GM12873 (cell line): ENCODE data around the gene ADAM22.

ENCODE experiments used
- TF ChIP-seq, protein P1 (sequence below): IDR thresholded peaks from 2 replicates; pipeline ENCODE4 v1.5.1; 2012; ENCODE audit warnings: low read depth, mild to moderate bottlenecking, moderate library complexity, low read length, control low read depth; ENCODE audit not compliant: insufficient read depth; ENCODE audit errors: missing control alignments

ADAM22 gene

DNA sequence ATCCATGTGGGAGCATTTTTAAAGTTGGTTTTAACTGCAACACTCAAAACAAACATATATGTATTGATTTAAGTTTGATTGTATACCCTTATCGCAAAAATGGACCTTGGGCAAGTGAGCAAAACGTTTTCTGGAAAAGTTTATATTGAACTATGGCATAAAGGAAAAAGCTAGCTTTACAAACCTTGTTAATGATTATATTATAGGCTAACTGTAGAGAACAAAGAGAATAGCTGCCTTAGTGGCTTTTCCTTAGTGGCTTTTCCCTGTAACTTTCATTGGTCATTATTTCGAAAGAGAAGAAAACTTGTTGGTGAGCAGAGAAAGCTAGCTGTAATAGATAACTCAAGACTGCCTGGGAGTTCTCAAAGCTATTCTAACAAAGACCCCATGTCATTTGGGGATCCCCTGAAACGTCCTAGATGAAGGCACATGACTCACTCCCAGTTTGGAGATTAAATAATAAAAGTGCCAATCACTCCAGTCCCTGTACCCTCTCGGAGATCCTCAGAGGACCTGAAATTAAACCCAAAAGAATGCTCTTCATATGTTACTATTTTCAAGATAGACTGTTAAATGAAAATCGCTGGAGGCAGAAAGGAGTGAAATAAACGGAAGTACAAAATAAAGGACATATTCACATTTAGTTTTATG lies 193.7 kb downstream of the ADAM22 start:
- TF ChIP-seq, protein P1, sequence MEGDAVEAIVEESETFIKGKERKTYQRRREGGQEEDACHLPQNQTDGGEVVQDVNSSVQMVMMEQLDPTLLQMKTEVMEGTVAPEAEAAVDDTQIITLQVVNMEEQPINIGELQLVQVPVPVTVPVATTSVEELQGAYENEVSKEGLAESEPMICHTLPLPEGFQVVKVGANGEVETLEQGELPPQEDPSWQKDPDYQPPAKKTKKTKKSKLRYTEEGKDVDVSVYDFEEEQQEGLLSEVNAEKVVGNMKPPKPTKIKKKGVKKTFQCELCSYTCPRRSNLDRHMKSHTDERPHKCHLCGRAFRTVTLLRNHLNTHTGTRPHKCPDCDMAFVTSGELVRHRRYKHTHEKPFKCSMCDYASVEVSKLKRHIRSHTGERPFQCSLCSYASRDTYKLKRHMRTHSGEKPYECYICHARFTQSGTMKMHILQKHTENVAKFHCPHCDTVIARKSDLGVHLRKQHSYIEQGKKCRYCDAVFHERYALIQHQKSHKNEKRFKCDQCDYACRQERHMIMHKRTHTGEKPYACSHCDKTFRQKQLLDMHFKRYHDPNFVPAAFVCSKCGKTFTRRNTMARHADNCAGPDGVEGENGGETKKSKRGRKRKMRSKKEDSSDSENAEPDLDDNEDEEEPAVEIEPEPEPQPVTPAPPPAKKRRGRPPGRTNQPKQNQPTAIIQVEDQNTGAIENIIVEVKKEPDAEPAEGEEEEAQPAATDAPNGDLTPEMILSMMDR: no peak

DNA sequence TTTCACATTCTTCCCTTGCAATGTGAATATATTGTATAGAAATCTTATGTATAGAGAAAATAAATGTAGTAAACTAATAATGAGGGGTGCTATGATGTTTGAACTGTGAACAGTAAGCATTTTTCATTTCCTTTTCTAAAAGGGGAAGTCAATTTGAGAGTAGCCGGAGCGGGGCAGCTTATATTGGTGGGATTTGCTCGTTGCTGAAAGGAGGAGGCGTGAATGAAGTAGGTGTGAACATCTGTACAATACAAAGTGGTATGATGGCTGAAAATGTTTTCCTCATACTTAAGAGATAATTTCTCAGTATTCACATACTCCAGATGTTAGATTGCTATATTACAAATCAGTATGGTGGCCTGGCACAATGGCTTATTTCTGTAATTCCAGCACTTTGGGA lies 198.7 kb downstream of the ADAM22 start:
- TF ChIP-seq, protein P1: no peak

DNA sequence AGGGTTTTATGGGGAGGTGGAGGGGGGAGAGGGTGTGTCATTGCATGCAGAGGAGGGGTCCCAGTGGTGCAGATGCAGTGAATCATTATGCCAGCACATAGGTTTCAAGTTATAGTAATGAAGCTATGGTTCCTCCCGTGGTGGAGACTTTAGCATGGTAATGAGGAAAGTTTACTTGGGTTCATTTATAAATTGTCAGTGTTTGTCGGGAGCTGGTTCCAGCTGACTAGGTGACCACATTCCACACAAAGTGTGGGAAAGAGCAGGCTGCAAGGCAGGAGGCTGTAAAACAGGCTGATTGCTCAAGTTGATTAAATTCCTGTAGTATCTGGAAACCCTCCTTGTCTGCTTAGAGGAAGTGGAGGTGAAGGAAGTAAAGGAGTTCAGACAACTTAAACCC lies 206.9 kb downstream of the ADAM22 start:
- TF ChIP-seq, protein P1: no peak

DNA sequence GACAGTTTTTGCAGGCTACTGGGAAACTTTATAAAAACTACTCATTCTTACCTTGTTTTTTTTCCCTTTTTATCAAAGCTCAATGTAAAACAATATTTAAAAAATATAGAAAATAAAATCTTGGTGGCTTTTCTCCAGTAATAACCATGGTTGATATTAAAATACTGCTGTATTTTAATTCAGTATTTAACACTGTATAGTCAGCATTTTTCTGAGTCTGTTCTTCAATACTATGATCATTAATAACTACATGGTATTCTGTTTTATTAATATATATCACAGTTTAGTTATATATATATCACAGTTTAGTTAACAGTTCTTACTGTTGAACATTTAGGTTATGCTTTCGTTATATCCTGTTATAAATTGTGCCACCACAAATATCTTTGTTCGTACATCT lies 207.4 kb downstream of the ADAM22 start:
- TF ChIP-seq, protein P1: no peak

DNA sequence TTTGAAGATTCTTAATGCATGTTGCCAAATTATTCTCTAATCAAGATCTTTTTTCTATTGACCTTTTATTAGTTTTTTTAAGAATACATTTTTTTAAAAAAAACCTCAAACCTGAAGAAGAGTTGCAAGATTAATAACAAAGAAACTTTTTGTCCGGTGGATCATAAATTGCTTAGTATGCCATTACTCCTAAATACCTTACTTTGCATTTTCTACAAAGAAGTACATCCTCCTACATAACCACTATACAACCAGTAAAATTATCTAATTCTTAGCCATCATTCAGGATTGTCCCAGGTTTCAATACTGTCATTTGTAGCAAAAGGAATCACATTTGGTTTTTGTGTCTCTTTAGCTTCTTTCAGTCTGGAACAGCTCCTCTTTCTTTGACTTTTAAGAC lies 207.9 kb downstream of the ADAM22 start:
- TF ChIP-seq, protein P1: no peak

DNA sequence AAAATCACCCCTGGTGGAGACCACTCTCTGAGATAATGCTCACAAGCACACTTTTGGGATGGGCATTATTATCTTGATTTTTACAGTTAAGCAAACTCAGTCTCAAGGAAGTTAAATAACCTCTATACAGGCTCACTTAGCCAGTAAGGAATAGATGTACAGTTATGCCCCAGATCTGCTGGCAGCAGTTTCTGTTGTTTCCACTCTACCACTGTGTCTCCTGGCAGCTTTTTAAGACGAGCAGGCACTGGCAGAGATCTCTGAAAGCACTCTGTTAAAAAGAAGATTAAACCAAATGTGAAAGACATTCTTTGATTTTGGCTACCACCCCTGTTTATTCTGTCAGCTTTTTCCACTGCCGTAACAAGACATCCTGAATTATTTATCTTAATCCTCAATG lies 212.6 kb downstream of the ADAM22 start:
- TF ChIP-seq, protein P1: no peak

DNA sequence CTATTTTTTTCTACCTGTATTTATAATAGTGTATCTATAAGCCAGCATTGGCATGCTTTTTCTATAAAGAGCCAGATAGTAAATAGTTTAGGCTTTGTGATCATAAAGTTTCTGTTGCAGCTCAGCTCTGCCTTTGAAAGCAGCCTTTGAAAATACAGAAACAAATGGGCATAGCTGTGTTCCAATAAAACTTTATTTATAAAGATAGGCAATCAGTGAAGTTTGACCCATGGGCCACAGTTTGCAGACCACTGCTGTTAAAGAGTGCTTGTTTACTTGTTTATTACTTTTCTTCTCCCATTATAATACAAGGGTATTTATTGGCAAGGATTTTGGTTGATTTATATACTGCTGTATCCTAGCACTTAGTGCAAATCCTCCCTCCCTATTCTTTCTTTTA lies 213.3 kb downstream of the ADAM22 start:
- TF ChIP-seq, protein P1: no peak
